NCI-H1048 (cell line): ENCODE data around the gene C3orf20.

Experiments used
- DNase-seq: peaks from one replicate; lab custom pipeline; 2025; lab: John Stamatoyannopoulos, UW

The C3orf20 gene

GRCh38 chr3:14816359-14816758 lies 141.4 kb downstream of the C3orf20 start:
- no peak for DNase-seq

DNA sequence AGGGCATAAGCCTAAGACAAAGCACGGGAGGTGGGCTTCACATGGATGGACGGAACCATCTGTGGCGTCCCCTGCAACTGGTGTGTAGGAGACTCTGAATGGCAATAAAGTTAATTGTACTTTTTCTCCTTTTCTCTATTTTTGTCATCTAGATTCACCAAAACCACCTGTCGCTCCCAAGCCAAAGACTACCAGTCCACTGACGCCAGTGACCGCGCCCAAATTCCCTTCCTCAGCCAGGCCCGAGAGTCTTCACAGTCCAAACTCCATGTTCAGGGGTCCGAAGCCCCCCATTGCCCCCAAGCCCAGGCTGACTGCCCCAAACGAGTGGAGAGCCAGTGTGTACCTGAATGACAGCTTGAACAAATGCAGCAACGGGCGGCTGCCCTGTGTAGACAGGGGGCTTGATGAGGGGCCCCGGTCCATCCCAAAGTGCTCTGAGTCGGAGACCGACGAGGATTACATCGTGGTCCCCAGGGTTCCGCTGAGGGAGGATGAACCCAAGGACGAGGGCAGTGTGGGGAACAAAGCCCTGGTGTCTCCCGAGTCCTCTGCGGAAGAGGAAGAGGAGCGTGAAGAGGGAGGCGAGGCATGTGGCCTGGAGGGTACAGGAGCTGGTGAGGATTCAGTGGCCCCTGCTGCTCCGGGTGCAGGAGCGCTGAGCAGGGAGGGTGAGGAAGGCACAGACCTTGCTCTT lies 144.0 kb downstream of the C3orf20 start, which contains the start of gene FGD5:
TSS of gene FGD5 (plus strand) at position 159 of the 697 bp plus-strand sequence. CDS start at position 269, 110 bp downstream.
- no peak for DNase-seq

DNA sequence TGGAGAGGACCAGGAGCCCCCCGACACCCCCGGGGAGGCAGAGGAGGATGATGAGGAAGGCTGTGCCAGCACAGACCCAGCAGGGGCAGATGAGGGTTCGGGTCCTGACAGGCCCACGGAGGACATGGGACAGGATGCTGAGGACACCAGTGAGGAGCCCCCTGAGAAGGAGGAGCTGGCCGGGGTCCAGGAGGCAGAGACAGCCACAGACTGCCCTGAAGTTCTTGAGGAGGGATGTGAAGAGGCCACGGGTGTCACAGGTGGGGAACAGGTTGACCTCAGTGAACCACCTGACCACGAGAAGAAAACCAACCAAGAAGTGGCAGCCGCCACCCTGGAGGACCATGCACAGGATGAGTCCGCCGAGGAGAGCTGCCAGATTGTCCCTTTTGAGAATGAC lies 144.7 kb downstream of the C3orf20 start:
- no peak for DNase-seq

- DNase-seq: no peak
These were observed 145.2 kb downstream of the C3orf20 start for GRCh38 chr3:14820156-14820555.

- no peak for DNase-seq
These were observed 146.2 kb downstream of the C3orf20 start for GRCh38 chr3:14821151-14821550.

GRCh38 chr3:14822134-14822533 lies 147.2 kb downstream of the C3orf20 start:
- no peak for DNase-seq
